ENCODE measurements around the gene GRIP1.

The GRIP1 gene

DNA sequence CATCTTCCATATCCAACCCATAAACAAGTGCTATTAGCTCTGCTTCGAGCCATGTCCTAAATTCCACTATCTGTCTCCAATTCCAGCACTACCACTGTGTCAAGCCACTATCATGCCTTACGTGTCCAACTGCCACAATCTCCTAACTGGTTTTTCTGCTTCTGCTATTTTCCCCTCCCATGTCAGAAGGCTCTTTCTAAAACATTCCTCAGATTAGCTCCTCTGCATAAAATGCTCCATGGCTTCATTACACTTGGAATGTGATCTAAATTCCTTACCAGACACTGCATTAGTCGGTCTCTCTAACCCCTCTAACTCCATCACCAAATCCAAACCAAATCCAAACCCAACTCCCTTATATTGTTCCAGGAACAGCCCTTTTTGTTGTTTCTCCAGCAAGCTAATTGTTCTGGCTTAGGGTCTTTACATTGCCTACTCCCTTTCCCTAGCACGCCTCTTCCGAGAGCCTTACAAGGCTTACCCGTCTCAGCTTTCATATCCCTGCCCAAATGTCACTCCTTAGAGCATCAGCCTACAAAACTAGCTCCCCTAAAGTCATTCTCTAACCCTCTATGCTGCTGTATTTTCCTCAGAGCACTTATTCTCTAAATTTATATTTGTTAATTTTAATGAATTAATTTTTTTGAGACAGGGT is 236.8 kb downstream of the GRIP1 start:
- no peak for DNase-seq

DNA sequence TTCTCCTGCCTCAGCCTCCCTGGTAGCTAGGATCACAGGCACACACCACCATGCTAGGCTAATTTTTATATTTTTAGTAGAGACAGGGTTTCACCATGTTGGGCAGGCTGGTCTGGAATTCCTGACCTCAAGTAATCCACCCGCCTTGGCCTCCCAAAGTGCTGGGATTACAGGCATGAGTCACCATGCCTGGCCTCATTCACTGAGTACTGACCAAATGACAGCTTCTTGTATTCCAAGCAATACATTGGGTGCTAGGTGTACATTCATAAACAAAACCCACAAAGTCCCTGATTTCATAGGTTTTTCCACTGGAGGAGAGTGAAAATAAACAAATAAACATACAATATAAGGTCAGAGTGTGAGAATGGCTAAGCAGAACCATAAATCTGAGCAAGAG is 240.3 kb downstream of the GRIP1 start:
- DNase-seq, result no peak

DNA sequence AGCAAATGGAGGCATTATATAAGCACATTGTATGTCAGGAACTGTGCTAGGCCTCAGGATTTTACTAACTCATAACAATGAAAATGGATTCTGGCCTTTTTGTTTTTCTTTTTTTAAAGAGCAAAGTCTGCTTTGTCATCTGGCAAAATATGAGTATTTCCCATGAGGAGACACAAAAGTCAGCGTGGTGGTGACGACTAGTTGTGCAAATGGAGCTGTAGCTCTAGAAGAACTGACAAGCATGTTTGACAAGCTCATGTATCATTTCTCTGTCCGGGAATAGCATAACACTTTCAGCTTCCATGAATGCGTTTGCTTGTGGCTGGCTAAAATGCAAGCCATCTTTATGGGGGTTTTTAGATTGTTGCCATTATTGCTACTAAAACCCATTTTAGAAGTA is 248.8 kb downstream of the GRIP1 start:
- no peak for DNase-seq

DNA sequence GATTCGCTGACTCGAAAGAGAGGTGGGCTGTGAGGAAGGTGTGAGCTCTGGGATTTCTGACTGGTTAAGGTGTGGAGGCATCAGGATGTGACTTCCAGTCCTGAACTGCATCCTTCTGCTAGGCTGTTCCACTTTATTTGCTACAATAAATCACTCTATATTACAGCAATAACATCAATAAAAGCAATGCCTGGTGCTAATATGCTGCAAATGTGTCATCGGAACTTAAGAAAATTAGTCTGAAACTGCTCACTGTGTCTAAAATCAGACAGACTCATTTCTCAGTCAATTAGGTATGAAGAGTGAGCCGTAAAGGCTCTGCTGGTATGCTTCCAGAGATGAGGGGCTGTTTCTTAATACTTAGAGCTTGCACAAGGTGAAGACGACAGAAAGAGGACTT is 250.0 kb downstream of the GRIP1 start:
- DNase-seq, result no peak

GRCh38 chr12:66428261-66428660 is 250.6 kb downstream of the GRIP1 start:
- no peak for DNase-seq

DNA sequence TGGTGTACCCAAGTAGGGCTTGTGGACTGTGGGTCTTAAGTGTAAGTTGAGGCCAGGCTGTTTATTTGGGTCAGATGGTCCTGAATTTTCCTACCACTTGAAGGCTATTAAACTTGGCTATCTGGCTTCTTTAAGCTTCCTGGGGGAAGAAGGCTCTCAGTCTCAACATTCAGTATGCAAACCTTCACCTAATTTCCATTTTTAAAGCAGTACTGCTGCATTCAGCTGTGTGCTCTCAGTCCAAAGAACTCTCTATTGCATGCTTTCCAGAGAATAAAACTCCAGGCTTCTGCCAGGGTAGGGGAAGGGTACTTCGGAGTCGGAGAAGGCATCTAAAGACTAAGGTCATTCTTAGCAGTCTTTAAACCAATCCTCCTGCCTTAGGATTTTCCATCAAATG is 252.2 kb downstream of the GRIP1 start:
- DNase-seq, result no peak

- DNase-seq, result no peak
These were observed 255.6 kb downstream of the GRIP1 start for GRCh38 chr12:66423266-66423665.

DNA sequence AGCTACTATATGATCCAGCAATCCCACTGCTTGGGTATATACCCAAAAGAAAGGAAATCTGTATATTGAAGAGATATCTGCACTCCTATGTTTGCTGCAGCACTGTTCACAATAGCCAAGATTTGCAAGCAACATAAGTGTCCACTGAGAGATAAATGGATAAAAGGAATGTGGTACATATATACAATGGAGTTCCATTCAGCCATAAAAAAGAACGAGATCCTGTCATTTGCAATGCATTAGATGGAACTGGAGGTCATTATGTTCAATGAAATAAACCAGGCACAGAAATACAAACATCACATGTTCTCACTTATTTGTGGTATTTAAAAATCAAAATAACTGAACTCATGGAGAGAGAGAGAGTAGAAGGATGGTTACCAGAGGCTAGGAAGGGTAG is 260.0 kb downstream of the GRIP1 start:
- DNase-seq, result no peak

DNA sequence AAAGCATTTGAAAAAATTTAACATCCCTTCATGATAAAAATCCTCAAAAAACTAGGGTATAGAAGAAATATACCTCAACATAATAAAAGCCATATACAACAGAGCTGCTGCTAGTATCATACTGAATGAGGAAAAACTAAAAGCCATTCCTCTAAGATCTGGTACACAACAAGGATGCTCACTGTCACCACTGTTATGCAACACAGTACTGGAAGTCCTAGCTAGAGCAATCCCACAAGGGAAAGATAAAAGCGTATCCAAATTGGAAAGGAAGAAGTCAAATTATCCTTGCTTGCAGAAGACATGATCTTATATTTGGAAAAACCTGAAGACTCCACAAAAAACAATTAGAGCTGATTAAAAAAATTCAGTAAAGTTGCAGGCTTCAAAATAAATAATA is 261.7 kb downstream of the GRIP1 start:
- no peak for DNase-seq

DNA sequence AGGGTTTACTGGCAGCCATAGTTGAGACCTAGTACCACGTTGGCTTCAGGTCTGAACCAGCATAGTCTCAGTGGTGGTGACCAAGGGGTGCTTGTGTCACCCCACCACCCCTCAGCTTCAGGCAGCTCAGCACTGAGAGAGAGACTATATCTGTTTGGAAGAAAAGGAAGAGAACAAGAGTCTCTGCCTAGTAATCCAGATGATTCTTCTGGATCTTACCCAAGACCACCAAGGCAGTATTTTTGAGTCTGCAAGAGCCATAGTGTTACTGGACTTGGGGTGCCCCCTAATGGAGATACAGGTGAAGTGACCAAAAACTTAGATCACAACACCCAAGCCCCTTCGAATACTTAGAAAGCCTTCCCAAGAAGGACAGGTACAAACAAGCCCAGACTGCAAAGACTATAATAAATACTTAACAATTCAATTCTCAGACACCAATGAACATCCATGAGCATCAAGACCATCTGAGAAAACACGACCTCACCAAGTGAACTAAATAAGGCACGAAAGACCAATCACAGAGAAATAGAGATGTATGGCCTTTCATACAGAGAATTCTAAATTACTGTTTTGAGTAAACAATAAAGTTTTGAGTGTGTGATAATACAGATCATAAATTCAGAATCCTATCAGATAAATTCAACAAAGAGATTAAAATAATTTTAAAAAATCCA is 269.5 kb downstream of the GRIP1 start:
- DNase-seq, result peak; percentile 62

DNA sequence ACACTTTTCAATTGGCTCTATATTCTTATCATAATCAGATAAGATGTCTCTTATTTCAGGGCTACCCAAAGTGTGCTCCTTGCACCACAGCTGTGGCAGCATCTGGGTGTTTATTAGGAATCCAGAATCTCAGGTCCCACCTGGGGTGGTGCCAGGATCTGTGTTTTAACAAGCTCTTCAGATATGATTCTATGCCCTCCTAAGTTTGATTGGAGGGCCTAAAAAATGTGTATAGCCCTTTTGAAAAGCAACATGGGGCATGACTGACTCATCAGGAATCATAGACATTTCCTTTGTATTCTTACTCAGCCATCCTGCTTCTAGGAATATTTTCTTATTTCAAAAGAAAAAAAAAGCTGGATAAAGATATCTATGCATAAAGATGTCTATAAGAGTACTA is 273.5 kb downstream of the GRIP1 start:
- peak; percentile 57 for DNase-seq

GRCh38 chr12:66403746-66404145 is 275.1 kb downstream of the GRIP1 start:
- DNase-seq, result peak; percentile 89

DNA sequence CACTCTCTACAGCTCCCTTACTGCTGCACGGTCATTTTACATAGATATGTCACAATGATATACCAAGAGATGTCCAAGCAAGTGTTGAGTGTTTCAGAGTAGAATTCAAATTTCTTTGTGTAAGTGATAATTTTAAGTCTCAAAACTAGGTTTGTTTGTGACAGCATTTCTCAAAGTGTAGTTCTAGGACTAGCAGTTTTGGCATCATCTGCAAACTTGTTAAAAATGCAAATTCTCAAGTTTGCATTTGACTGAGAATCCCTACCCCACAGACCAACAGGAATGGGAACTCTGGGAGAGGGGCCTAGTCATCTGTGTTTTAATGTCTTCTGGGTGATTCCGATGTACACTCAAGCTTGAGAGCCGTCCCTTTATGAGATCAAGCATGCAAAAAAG is 279.0 kb downstream of the GRIP1 start:
- DNase-seq, result no peak

GRCh38 chr12:66398931-66399910 is 279.7 kb downstream of the GRIP1 start:
- no peak for DNase-seq

GRCh38 chr12:66397574-66398290 is 281.1 kb downstream of the GRIP1 start:
- DNase-seq, result peak; percentile 71

GRCh38 chr12:66393890-66394289 is 285.0 kb downstream of the GRIP1 start:
- DNase-seq, result no peak

DNA sequence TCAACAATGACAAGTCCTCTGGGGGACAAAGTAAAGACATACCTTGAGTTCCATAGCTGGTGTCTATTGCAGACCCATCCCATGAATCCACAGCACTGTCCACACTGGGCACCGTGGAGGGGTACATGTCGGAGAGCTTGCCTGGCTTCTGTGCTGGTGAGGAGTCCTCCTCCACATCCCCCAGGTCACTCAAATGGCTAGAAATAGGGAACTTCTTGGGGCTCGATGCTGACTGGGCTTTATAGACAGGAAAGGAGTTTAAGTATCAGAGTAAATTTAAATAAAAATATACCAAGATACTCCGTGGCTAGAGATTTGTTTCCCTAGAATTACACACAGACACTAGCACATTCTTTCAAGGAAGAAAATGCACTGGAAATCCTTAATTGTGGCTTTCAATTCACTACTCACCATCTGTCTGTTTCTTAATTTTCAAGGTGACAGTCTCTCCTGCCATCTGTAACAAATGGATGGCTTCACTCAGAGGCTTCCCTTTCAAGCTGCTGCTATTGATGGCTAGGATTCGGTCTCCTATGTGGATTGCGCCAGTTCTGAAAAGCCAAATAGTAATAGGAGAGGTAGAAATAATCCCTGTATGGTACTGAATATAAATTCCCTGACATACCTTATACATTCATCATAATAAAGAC is 286.5 kb downstream of the GRIP1 start:
- peak; percentile 90 for DNase-seq

GRCh38 chr12:66388517-66388916 is 290.4 kb downstream of the GRIP1 start:
- no peak for DNase-seq

DNA sequence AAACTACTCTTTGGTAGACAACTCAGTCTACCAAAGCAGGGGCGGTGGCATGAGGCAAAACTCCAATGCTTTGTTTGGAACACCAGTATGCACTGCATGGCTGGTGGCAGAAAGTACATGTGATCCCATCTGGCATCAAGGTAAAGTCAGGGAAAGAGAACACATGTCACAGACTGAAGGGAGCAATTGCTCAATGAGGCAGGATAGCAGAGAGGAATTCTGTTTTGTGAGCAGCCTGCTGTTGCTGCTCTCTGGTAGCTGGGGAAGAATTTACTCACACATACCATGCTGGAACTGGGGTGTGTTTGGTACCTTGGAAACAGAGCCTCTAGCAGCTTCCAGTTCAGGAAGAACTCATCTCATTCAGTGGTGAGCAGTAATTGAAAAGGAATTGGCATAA is 291.8 kb downstream of the GRIP1 start:
- peak; percentile 94 for DNase-seq

DNA sequence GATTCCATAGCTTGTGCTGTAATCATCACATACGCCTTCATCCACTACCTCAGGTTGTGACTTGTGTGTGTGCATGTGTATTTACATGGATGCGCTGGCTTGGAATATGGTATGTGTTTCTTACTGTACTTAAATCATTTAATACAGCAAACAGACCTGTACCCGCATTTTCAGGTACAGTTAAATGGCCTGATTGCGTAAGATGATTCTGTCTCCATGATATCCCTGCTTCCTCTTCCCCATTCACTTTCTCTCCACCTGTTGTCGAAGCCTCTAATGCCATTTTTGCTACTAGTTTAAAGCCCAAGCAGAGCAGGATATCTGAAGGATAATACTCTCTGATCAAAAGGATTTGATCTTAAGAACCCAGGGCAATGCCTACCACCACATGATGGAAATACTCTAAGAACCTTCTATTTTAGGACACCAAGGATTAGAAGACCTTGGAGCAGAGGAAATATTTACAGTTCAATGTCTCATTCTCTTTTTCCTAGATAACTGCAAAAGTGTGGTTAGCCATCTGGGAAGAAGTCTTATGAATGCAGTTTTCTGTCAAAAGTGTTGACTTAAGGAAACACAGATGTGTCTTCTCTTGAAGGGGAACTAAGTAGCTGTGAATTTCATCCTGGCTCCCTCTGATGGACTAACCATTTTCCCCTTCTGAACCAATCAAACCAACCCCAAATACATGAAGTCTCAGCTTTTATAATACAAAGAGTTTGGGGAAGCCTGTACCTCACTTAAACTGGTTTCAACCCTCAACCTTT is 297.9 kb downstream of the GRIP1 start:
- DNase-seq, result no peak

- DNase-seq, result no peak
These were observed 299.3 kb downstream of the GRIP1 start for GRCh38 chr12:66379616-66380015.

DNA sequence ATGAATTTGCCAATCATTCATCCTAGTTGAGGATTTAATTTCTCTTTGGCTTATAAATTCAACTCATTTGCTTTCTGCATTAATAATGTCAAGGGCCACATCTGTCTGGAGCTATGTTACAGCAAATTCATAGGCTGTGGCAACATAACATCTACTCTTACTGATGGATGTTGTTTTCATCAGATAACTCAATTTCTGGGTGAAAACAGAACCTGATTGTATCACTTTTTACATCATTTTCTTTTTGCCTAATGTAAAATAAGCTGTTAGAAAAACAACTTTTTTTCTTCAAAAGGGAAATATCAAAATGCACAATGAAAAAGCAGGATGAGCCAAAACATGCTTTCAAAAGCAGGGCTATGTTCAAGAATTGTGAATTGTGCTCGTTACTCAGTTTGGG is 303.3 kb downstream of the GRIP1 start:
- no peak for DNase-seq
